DMS153 treated with DMSO at 0.1 percent for 48 hours (cell line): Measurements from ENCODE around the gene IPO8.

ENCODE experiments used
- DNase-seq: peaks from one replicate; lab custom pipeline; 2025; ENCODE audit not compliant: unreplicated experiment; lab: John Stamatoyannopoulos, UW

IPO8 gene

DNA sequence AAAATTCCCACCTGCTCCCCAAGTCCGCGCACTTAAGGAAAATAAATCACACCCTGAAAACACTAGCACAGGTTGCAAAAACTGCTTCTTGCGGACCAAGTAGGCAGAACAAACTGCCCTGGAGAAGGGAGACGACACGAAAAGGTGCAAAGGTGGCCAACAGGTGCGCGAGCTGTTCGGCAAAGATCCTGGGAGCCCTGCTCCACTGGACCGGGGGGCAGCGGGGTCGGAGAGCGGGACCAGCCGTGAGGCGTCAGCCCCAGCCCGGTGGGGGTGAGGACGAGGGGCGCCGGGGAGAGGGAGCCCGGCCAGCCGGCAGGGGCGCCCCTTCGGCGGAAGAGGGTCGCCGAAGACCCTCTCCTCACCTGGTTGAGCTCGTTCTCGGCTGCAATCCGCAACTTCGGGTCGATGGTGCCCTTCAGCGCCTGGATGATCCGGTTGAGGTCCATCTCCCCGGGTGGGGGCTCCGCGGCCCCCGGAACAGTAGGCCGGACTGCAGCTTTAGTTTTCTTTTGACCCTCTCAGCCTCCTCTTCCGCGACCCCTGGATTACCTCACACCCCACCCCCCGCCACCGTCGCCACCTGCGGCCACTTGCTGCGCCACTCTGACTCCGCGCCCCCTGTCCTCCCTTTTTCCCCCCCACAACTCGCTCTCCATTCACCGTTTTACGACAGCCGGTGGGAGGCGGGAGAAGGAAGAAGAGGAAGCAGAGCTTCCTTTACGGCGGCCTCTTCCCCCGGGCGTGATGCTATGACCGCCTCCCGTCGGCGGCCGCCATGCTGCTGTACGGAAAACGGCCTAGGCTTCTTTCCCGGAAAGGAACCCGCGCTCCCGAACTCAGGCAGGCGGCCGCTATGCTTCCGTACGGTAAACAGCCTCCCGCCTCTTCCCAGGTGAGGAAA is at the start of gene IPO8:
Gene IPO8 (minus strand): TSS at position 671 of the 904 bp plus-strand sequence. CDS start 222 bp downstream, at position 449.
- peak; percentile 87 for DNase-seq

DNA sequence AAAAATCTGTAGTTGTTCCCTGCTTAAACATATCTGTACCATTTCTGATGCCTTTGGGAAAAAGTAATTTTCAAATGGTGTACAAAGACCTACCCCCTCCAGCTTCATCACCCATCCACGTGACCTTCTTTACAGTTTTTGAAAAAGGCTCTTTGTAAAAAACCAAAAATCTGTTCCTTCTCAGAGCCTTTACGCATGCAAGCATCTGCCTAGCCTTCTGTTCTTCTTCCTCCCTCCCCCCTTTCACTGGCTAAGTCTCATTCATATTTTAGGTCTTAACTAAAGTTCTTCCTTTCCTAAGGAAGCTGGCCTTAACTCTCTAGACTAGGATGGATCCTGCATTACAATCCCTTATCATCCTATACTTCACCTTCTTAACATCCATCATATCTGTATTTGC is 48.7 kb upstream of the IPO8 start:
- DNase-seq: no peak

DNA sequence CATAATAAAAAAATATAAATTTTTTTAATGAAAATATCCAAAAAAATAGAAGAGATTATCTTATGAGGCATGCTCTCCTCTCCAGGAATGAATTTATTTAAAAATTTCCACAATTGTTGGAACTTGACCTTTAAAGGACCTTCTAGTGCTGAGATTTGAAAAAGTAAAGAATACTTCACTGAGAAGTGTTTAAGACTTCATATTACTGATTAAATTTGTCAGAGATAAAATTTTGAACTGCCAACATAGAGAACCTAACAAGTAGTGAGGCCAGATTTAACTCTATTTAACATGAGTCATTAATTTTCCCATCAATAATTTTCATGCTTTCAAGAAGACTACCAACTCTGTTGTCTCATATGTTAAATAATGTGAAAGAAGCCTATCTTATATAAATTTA is 44.6 kb upstream of the IPO8 start:
- no peak for DNase-seq

GRCh38 chr12:30739020-30739419 is 43.4 kb upstream of the IPO8 start:
- DNase-seq: no peak

DNA sequence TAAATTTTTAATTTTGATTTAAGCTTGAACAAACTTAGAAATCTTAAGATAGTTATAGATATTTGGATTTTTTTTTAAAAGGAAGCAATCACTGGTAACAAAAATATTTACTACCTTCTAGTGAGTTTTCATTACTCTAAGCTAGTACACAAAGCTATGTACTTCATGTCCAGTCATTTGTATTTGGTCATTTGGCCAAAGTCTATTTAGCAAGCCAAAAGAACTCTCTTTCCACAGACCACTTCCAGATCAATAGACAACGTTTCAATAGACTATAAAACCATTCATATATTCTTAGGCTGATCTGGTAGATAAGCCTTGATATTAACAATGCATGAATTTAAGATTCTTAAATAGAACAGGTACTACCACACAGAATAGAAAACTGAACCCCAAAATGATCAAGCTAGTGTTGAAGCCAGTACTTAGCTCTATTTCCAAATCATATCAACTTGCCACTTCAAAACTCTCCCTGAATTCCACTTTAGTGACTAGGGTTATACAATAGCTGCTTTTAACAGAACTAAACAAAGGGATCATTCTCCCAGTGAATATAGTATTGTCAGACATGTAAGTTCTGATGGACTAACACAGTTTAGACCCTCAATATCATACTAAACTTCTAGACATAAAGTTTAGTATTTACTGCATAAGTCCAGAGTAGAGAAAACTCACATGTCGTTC is 37.4 kb upstream of the IPO8 start:
- no peak for DNase-seq

GRCh38 chr12:30730011-30730410 is 34.3 kb upstream of the IPO8 start:
- no peak for DNase-seq

GRCh38 chr12:30729547-30729946 is 33.9 kb upstream of the IPO8 start:
- DNase-seq: no peak

GRCh38 chr12:30726647-30727046 is 31.0 kb upstream of the IPO8 start:
- DNase-seq: no peak

DNA sequence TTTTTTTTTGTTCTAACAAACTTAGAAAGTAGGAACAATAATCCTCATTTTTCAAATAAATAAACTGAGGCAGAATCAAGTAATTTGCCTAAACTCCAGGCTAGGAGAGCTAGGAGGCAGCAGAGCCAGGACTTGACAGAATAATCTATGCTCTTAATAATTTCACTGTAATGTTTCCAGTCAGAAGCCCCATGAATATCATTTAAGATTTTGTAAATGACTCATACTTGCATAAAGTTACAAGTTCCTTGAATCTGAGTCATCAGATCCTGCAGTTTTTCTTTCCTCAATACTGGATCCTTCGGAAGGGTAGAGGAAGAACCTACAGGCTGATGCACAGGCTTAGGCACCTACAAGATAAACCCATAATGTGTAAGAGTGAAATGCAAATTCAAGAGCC is 30.1 kb upstream of the IPO8 start:
- DNase-seq: no peak

GRCh38 chr12:30719060-30719459 is 23.4 kb upstream of the IPO8 start:
- no peak for DNase-seq

DNA sequence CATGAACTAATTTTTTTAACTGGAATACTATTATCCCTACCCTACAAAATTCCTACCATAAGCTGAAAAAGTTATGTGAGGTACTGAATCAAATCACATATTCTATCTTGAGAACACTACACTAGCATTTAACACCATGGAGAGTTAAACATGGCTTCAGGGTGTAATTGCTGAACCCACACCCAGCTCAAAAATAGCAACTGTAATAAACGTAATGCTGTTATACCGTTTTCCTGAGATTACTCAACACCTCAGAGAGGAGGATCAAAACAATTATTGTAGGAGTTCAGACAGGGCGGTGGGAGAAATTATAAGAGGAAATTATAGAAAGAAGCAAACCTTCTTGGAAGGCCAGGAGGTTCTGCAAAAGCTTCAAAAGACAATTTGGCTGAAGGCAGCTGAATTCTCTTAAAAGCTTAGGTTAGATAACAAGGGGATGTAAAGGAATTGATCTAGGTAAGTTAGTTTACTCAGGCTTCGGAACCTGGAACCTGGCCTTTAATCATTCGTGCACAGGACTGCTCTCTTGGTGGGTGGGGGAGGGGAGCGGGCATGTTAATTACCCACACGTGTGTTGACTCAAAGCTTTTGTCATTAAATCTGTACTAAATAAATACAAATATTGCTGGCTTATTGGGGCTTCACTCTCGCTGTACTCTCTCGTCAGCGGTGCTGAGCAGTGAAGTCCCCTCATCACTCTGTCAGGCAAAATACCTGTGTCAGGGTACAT is 12.1 kb upstream of the IPO8 start:
- no peak for DNase-seq

- DNase-seq: peak; percentile 54
Measured at GRCh38 chr12:30706476-30706875, 10.8 kb upstream of the IPO8 start.

- DNase-seq: no peak
Measured at GRCh38 chr12:30701056-30701455, 5.4 kb upstream of the IPO8 start.

GRCh38 chr12:30700216-30700900 is 4.7 kb upstream of the IPO8 start:
- no peak for DNase-seq

DNA sequence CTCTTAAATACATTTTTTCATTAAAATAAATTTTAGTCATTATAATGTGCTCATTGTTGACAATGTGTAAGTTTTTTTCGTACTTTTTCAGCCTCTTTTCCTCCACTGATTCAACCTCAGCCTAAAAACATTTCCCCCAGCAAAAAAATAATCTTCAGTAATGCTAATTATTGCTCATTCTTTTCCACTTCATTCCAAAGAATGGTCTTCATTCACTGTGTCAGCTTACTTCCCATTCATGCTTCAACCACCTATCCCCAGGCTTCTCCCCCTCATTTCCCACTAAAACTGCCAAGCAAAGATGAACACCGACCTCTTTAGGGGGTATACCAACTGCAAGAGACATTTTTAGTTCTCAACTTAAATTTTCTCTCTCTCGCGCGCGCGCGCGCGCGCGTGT is 2.7 kb upstream of the IPO8 start:
- no peak for DNase-seq

- DNase-seq: no peak
Measured at GRCh38 chr12:30696943-30697342, 1.3 kb upstream of the IPO8 start.

GRCh38 chr12:30696486-30696885 is 817 bp upstream of the IPO8 start:
- no peak for DNase-seq

DNA sequence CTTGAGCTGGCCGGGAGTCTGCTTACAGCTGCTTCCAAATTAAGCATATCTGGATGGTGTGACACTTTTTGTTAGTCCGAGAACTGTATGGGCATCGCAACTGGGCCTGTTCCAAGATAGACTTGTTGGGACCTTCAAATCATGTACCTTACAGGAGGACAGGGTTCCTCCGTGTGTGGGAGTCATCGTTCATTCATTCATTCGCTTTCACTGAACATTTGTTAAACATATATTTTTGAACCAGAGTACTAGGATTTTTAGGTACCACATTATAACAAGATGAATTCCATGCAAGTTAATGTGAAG is 387 bp upstream of the IPO8 start:
- no peak for DNase-seq

- DNase-seq: no peak
Measured at GRCh38 chr12:30694412-30695198, 1.1 kb downstream of the IPO8 start.

GRCh38 chr12:30692470-30692869 is 3.2 kb downstream of the IPO8 start:
- no peak for DNase-seq
